Esophagus mucosa (tissue), 1 donor: ENCODE data around the gene ST6GAL1. TPM values are rescaled to one million over a fixed set of nuclear protein-coding genes. Genes with fewer than 3 reads are reported as not detected.
"Not testable (repeated sequence)": the region's sequence is repeated elsewhere in the genome, so short reads cannot be mapped to it uniquely, and the experiment has no call there.

Experiments
- ATAC-seq: fragments of 200-7000 bp; cut with Tn5 transposase; one replicate; pipeline ENCODE4 v1.9.1; 2020
- total RNA-seq: library from RNA; stranded (reverse); gene quantifications from one replicate; pipeline ENCODE4 v1.2.4, GENCODE V29; 2023
- donor health status: DM: yes; HTN: yes; CAD: no.

The ST6GAL1 gene
- total RNA-seq, 1 donor from 2014 or later = 13.2 TPM

DNA sequence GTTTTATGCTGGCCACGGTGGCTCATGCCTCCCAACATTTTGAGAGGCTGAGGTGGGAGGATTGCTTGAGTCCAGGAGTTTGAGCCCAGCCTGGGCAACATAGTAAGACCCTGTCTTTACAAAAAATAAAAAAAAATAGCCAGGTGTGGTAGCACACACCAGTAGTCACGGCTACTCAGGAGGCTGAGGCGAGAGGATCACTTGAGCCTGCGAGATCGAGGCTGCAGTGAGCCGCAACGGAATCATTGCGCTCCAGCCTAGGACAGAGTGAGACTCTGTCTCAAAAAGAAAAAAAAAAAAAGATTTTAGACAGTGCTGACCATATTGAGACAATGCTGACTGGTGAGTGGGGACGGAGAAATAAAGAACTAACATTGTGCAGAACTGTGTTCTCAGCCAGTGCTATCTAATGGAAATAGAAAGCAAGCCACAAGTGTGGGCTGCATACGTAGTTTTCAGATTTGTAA lies 67.2 kb downstream of the ST6GAL1 start:
- ATAC-seq = no peak

DNA sequence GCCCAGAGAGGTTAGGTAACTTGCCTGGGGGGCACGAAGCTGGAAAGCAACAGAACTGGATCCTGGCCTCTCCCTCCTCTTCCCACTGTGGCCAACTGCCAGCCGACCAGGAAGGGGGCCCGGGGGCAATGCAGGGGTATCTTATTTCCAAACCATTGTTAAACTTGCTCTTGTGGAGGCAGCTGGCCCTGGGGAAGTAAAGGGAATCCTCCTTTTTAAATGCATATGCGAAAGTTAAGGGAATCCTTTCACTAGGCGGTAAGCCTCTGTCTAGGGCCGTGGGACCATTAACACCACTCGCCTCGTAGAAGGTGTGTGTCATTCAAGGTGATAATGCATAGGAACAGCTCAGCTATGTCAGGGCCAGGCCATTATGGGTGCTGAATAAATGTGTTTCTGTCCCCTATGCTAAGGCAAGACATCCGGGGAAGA lies 68.6 kb downstream of the ST6GAL1 start:
- ATAC-seq = no peak

DNA sequence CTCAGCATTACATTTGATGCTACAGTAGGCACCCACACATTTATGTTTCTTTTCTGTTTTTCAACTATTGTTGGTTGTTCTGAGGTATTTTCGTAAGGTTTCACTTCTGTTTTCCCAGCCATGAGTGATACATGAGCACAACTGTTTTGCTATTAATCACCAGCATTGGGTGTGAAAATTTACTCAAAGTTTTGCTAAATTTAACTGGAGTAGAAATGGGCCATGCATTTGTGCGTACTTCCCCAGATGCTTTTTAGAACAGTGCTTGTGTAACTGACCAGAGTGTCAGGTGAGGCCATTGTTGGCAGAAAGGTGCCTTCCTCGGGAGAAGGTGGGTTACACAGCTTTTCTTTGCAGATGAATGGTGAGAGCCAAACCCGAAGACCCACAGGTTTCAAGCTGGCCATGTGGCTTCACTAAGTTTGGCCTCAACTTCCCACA lies 70.4 kb downstream of the ST6GAL1 start:
- ATAC-seq = peak; percentile 32

DNA sequence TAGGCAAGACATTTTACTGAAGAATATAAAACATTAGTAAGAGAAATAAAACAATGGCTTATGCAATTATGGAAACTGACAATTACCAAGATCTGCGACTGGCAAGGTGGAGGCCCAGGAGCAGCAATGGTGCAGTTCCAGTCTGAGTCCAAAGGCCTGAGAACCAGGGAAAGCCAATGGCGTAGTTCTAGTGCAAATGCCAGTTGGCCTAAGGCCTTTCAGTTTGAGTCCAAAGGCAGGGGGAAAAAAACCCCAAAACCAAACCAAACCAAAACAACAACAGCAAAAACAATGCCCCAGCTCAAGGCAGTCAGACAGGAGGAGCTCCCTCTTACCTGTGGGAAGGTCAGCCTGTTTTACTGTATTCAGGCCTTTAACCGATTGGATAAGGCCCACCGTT lies 72.6 kb downstream of the ST6GAL1 start:
- ATAC-seq = no peak

DNA sequence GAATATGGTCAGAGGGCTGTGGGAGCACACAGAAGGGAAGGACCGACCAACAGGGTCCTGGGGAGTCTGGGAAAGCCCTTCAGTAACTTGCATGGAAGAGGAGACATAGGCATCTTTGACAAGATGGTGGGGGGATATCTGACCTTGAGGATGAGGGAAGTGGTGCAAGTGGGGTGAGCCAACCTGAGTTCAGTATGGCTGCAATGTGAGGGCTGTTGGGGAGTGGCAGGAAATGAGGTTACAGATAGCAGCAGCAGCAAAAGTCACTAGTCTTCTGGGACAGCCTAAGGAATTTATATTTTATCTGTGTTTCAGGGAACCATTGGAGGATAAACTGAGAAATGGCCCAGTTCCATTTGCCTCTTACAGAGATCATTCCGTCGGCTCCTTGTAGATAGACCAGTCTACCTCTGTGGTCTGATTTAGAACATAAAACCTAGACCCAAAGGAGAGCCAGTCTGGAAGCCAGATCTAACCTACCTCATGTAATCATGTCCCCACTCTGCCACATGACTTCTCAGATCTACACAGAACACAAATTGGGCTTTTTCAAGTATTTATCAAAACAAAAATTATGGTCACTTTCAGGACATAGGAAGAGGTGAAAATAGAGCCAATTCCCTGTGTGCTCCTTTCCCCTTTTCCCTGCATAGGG lies 75.6 kb downstream of the ST6GAL1 start:
- ATAC-seq = no peak

DNA sequence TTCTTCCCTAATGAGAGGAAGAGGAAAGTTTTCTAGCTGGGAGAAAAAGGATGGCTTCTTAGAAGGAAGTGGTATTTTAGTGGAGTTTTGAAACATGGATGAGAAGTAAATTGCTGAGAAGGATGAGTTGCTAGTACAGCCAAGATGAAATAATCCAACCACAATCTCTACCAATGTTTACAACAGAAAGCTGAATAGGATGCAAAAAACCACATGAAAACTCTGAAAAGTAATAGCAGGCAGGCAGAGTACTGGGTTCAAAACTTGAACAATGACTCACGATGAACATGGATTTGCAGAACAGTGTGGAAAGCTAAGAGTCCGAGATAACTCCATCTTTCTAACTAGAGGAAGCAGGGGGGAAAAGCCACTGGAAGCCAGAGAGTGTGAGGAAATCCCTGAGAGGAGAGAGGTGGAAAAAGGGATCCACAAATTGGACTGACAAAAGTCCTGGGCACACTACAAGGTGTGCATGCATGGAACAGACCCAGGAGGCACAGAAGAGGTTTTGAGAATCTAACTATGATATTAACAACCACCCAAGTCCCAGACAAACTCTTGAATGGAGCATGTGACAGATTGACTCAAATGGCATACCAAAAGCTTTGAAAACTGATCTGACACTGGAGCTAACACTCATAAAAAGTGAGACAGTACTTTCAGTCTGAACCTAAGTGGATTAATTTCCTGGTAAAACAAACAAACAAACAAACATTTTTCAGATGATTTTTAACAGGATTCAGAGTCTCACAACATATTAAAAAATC lies 76.7 kb downstream of the ST6GAL1 start:
- ATAC-seq = no peak

DNA sequence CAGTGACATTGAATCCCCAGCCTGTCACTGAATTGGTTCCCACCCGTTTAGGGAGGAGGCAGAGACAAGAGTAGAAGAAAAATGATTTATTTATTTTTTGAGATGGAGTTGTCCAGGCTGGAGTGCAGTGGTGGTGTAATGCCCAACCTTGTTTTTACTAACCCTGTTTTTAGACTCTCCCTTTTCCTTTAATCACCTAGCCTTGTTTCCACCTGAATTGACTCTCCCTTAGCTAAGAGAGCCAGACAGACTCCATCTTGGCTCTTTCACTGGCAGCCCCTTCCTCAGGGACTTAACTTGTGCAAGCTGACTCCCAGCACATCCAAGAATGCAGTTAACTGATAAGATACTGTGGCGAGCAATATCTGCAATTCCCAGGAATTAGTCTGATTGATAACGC lies 80.1 kb downstream of the ST6GAL1 start:
- ATAC-seq = not testable (repeated sequence)

DNA sequence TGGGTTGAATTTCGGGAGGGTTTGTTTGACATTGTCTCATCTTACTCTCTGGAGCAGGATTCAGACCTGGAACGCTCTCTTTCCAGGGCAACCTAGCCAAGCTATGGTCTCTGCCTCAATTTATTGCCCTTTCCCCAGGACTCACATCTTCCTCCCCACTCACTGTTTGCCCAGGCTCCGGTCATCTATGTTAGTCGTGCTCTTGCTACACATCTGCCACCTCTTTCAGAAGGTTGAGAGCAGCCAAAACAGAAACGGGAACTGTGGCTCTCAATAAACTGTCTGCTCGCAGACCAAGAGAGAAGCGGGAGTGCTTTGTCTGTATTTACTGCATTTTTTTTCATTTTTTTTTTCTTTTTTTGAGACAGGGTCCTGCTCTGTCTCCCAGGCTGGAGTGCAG lies 81.6 kb downstream of the ST6GAL1 start:
- no peak for ATAC-seq

DNA sequence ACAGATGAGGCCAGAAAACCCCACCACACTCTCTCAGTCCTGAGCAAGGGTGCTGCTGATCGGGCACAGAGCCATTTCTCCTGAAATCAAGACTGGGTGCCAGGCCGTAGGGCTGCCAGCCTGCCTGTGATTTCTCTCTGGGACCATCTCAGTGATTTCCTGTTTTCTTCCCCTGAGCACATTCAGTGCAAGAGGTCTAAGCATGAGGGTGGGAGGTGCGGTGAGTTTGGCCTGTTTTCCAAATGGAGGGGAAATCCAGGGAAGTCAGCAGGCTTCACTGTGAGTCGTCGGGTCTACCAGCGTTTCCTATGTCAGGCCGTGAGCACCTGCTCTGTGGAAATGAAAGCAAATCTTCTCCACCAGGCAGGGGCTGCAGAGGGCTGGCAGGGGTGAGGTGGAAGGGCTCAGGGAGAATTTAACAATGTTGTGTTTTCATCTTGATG lies 82.3 kb downstream of the ST6GAL1 start:
- ATAC-seq = no peak

DNA sequence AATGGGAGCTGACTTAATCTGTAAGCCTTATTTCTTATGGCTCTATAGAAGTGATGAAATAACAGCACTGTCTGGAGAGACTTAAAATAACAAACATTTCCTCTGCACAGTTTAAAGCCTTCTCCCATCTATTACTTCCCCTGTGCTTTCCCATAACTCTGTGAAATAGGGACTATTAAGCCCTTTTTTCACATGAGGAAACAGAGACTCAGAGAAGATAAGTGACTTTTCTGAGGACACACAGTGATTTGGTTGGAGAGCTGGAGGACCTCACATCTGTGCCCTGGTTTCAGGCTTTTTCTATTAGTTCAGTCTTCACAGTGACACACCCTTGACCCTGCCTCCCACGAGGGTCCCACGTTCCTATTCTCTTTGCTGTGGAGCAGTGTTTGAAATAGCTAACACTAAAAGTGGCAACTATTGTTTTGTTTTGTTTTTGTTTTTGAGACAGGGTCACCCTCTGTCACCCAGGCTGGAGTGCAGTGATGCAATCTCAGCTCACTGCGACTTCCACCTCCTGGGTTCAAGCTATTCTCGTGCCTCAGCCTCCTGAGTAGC lies 82.9 kb downstream of the ST6GAL1 start:
- ATAC-seq = no peak

DNA sequence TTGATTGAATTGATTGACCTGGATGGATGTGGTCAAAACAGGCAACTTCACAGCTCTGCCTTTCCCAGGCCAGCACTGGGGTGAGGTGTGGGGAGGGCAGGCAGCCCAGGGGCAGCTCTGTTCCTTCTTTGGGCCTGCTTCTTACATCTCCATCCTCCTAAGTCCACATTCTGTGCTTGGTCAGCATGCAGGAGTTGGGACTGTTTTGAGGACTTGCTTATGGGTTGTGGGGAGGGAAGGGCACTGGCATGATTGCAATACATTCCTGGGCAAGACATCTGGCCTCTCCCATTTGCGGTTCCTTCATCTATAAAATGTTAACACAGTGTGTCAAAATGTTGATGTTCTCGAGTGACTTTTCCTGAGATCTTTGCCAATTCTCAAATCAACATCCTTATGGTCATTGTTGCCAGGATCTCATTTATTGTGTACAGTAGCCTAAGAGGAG lies 84.1 kb downstream of the ST6GAL1 start:
- ATAC-seq = peak; percentile 19

DNA sequence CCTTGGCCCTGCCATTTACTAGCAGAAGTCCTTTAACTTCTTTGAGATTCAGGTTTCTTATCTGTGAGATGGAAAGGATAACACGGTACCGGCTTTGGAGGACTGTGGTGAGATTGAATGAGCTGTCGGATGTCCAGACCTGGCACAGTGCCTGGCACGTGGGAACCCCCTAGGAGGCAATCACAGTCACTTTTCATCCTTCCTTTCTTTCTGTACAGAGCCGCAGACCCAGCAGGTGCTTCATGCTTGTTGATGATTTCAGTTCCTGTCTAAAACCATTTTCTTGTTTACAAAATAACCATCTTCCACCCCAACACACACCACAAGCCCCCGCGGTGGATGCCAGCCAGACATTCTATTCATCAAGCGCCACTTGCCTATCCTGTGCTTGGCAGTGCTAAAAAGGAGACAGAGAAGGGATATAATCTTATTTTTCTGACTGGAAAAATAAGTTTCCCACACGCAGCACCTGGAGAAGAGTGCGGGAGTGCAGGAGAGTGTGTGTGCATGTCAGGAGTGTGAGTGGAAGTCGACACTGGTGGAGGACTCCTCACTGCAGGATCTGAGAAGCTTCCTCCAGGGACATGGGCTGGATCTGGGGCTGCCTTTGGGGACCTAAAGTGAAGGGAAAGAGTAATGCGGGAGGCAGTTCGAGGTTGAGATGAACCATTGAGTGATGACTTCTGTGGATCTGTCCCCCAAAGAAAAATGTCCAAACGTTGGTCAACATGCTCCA lies 85.7 kb downstream of the ST6GAL1 start:
- no peak for ATAC-seq

DNA sequence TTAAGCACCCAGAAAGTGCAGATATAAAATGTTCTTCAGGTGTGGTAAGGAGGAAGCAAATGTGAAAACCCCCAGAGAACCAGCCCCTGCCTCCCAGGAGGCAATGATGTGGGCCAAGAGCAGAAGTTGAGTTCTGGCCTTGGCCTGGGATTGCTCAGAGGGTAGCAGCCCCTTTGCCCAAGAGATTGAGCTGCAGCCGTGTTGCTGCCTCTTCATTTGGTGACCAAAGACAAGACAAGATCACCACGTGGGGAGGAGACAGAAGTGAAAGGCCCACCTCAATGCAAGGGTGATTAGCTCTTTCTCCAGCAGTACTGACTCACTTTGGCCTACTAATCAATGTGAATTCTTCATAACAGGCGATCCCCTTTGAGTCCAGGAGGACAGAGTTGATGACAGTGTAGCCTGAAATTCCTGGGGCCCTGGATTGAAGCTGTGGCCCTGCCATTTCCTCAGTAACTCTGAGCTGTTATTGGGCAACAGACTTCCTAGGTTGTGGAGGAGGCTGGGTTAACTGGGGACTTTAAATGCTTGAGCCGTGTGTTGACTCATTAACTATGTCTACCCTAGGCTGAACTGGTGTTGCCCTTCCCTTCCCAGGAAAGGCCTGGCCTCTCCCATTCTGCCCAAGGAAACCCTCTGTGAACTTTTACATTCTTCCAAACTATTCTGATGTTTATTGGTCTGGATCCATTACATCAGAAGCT lies 86.5 kb downstream of the ST6GAL1 start:
- peak; percentile 51 for ATAC-seq

DNA sequence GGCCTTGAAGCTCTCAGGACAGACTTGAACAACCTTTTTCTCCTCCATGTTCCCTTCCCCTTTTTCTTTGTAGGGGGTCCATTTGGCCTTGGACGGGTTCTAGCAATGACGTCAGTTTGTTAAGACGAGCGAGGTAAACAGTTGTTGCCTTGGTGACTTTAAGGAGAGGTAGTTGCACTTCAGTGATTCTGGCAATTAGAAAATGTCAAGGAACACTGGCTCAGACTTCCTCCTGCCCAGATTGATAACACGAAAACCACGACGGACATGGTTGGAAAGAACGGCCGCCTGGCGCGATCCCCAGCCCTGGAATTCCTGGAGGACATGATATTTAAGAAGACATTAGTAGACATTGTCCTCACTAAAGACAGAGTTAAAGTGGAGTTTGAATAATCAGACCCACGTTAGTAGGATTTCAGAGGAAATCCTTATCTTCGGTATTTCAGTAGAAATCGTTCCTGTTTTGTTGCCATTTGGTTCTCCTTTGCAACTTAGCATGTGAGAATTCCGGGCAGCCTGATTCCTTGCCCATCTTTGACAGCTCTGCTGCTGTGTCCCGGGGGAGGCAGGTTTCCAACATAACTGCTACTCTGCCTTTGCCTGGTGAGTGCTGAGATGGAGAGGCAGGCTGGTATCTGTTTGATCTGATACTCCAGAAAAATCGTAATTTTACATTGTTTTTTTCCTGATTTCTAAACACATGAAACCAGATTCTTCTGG lies 87.3 kb downstream of the ST6GAL1 start:
- ATAC-seq = no peak

DNA sequence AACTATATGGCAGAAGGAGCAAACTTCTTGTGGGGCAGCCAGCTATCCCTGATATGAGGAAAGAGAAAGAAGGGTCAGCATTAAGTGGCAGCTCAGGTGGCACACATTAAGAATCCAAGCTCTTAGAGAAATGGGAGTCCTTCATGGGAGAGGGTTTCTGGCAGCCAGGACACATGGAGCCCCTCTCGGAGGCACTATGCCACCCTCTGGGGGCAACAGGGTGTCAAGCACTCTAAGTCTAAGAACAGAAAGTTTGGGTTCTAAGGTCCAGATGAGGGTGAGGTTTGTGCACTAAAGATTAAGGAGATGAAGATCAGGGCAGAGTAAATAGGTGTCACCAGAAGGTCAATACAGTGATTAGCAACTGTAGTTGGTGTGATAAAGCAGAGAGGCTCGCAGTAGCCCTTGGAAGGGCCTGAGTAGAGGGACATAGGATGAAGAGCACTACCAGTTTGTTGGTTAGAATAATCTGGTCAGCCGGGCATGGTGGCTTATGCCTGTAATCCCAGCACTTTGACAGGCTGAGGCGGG lies 89.3 kb downstream of the ST6GAL1 start:
- ATAC-seq = no peak

DNA sequence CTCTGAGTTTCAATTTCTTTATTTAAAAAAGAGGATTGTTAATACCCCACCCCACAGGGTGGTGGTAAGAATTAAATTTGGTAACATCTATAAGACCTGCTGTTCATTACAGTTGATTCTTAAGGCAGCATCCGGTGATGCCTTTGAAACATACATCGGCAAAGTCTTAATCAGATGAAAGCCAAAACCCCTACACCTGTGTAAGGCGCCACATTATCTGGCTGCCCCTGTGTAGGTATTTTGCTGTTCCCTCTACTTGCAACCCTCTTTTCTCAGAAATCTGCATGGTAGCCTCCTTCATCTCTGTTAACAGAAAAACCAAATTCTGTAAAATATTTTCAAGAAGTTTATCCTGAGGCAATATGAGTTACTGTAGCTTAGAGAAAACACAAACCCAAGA lies 90.0 kb downstream of the ST6GAL1 start:
- ATAC-seq = no peak

DNA sequence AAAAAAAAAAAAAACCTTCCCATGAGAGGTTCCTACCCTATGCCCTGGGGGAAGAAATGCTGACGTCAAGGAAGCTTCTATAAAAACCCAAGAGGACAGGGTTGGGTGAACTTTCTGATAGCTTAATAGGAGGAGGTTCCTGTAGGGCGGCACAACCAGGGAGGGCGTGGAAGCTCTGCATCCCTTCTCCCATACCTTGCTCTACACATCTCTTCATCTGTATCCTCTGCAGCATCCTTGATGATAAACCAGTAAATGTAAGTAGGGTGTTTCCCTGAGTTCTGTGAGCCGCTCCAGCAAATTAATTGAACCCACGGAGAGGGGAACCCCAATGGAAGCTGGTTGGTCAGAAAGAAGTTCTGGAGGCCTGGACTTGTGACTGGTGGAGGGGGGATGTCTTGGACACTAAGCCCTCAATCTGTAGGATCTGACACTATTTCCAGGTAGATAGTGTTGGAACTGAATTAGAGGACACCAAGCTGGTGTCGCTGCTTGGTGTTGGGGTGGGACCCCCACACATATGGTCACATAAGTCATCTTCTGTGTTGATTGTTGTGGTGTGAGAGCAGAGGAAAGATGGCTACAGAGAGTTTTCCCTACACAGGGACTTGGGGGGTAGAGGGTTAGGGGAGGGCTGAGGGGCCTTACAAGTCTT lies 91.5 kb downstream of the ST6GAL1 start:
- ATAC-seq = peak; percentile 26

DNA sequence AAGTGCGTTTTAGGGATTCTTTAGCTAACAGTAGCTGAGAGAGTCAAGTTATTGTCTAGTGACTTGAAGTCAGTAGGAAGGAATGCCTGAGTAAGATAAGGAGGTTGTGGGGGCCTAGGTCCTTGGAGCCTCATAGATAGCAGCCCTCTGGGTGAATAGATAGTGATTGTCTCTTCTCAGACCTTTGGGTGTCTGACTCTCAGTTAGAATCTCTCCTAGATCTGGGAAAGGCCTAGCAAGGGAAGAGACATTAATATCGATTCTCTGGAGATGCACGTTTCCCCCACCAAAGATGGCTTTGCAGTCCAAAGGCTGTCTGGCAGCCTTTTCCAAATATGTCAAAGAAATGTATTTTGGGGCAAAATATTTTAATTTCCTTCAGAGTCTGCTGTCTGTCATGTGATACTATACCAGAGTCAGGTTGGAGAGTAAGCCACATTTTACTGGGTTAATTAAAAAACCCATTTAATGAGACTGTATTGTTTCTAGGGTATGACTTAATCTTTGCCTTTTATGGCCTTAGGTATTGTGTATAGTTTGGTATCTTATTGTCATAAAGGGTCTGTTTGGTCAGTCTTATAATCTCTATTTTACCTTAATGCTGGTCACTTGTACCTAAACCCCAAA lies 92.2 kb downstream of the ST6GAL1 start:
- no peak for ATAC-seq

DNA sequence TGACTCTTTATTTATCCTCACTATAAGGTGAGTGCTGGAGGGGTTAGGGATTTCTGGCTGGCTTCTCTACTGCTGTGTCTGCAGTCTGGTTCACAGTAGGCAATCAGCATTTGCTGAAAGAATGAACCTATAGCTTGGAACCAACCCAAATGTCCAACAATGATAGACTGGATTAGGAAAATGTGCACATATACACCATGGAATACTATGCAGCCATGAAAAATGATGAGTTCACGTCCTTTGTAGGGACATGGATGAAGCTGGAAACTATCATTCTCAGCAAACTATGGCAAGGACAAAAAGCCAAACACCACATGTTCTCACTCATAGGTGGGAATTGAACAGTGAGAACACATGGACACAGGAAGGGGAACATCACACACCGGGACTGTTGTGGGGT lies 93.0 kb downstream of the ST6GAL1 start:
- ATAC-seq = not testable (repeated sequence)

DNA sequence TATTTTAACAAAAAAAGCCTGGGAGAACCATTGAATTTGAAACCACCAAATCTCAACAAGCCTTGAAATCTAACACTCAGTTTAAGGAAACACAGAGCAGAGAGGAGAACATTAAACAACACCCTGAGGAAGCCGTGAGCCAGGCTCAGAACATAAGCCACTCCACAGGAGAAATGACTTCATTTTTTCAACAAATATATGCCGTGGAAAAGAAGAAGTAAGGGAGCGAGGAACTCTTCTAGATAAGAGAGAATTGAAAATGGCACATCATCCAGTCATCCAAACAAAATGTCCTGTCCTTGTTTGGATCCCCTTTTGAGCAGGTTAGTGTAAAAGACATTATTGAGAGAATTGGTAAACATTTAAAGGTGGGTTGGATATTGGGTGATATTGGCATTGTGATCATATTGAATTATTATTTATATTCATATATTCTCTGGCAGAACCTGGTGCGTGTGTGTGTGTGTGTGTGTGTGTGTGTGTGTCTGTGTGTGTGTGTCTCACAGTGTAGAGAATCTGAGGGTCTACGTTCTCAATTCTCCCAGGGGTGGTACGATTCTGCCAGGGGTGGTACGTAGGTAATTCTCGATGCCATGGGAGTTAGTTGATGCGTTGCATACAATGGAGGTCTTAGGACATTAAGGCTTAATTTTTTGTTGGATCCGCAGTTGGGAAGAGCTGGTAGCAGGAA lies 94.4 kb downstream of the ST6GAL1 start:
- ATAC-seq = no peak
